ENCODE data around the gene GALNT16.

GALNT16 gene

DNA sequence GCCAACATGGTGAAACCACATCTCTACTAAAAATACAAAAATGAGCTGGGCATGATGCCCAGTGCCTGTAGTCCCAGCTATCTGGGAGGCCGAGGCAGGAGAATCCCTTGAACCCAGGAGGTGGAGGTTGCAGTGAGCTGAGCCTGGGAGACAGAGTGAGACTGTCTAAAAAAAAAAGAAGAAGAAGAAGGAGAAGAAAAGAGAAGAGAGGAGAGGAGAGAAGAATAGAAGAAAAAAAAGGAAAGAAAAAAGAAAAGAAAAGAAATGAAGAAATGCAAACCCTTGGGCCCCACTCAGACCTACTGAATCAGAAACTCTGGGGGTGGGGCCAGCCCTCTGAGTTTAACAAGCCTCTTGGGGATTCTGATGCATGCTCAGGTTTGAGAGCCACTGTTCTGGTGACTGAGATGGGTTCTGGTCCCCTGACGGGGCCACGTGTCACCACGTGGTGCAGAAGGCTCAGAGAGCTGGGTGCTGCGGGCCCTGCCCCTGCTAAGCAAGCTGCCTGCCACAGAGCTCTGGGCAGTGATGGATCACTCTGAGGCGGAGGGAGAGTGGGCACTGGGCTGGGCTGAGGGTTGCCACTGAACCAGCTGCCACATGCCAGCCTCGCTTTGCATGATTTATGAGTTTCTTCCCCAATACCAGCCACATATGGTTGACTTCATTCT lies 100.6 kb downstream of the GALNT16 start:
- Mint-ChIP-seq H3K36me3 (ENCODE audit: low read depth) (no peaks in the 10 kb centered on the region), H3K27me3 (no peaks in the 10 kb centered on the region), H3K4me3 (no peak overlapping the region), H3K9me3 (no peaks in the 10 kb centered on the region), H3K27ac (no peak overlapping the region), H3K4me1 (ENCODE audit: low read depth) (peaks cover 23% of the 10 kb centered on the region)

DNA sequence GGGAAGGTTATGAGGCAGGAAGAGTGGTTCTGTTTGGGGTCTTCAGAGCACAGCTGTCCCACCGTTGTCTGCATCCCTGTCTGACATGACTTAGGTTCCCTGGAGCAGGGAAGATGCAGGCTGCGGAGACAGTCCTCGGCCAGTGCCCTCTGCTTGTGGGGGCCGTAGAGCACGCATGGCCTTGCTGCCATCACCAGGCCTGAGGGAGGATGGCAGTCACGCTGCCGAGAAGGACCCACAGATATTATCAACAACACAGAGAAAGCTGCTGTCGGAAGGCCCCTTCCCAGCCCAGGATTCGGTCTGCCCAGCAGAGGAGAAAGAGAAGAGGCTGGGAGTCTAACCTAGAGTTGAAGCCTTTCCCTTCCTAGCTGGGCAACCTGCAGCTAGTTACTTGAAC lies 103.1 kb downstream of the GALNT16 start:
- Mint-ChIP-seq H3K9me3 (no peaks in the 10 kb centered on the region), H3K27me3 (no peaks in the 10 kb centered on the region), H3K36me3 (ENCODE audit: low read depth) (no peaks in the 10 kb centered on the region), H3K4me1 (ENCODE audit: low read depth) (peaks cover 17% of the 10 kb centered on the region), H3K4me3 (no peak overlapping the region), H3K27ac (no peak overlapping the region)

DNA sequence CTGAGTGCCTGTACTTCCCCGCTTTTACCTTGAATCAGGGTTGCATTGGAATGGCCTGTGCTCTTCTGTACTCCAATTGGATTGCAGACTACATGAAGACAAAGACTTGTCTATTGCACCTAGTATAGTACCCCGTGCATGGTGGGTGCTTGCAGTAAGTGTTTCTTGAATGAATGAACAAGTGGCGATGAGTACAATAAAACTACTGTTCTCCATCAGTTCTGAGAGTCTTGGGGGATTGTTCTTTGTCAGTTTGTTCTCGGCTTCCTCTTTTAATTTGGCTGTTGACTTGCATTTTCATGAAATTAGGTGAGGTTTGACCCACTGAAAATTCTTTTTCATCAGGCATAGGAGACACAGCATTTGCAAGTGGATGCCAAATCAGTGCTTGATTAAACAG lies 104.0 kb downstream of the GALNT16 start:
- H3K27ac Mint-ChIP-seq, result no peak overlapping the region
- H3K9me3 Mint-ChIP-seq, result no peaks in the 10 kb centered on the region
- no peak overlapping the region for H3K4me3 Mint-ChIP-seq
- no peaks in the 10 kb centered on the region for H3K27me3 Mint-ChIP-seq
- H3K36me3 Mint-ChIP-seq (ENCODE audit: low read depth), result no peaks in the 10 kb centered on the region
- peaks cover 8% of the 10 kb centered on the region for H3K4me1 Mint-ChIP-seq (ENCODE audit: low read depth)

DNA sequence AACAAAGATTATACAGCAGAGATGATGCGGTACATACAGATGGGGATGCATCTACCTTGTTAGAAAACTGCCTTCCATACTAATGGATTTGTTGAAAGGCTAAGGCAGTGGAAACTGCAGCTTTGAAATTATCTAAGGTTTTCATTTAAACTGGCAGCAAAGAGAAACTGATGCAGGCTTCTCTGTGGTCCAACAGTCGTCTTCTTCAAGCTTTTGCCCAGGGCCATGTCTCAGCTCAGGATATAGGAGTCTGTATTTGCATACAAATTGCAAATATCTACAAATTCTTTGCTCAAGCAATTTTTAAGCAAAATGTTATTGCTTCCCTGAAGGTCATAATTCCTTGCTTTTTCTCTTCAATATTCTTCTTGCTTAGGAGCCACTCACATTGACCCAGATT lies 104.4 kb downstream of the GALNT16 start:
- Mint-ChIP-seq H3K4me3 (no peak overlapping the region), H3K9me3 (no peaks in the 10 kb centered on the region), H3K36me3 (ENCODE audit: low read depth) (no peaks in the 10 kb centered on the region), H3K27me3 (no peaks in the 10 kb centered on the region), H3K4me1 (ENCODE audit: low read depth) (peaks cover 4% of the 10 kb centered on the region), H3K27ac (no peak overlapping the region)

DNA sequence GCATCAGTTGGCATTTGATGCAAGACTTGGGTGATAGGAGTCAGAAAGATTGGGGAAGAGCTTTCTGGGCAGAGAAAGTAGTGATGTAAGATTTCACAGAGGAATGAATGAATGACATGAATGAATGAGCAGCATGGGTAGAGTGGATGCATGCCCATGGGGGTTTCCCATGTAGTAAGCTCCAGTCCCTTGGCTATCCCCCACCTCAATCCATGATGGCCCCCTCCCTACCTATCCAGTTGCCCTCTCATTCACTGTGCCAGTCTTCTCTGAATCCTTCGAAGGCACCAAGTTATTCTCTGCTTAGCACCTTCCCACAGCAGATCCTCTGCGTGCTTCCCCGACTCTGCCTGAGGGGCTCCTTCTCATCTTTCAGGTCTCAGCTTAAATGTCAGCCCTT lies 106.1 kb downstream of the GALNT16 start:
- Mint-ChIP-seq H3K4me3 (no peak overlapping the region), H3K9me3 (no peaks in the 10 kb centered on the region), H3K4me1 (ENCODE audit: low read depth) (no peaks in the 10 kb centered on the region), H3K27me3 (no peaks in the 10 kb centered on the region), H3K36me3 (ENCODE audit: low read depth) (no peaks in the 10 kb centered on the region), H3K27ac (no peak overlapping the region)

DNA sequence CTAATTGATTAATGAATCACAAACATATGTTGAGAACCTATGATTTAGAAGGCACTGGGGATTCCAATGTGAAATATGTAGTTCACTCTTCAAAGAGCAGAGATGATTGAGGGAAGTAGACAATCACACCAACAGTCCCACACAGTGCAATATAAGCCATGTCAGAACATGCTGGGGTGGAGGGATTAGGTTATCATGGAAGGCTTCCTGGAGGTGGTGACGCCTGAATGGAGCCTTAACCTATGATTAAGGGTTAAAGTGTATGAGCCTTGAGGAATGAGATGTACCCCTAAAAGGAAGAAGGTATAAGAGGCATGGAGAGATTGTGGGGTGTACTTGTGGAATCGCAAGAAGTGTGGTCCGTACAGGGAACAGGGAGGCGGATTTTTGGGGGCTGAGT lies 106.8 kb downstream of the GALNT16 start:
- Mint-ChIP-seq H3K9me3 (no peaks in the 10 kb centered on the region), H3K4me1 (ENCODE audit: low read depth) (no peaks in the 10 kb centered on the region), H3K27me3 (no peaks in the 10 kb centered on the region), H3K36me3 (ENCODE audit: low read depth) (peaks cover under 1% of the 10 kb centered on the region), H3K27ac (no peak overlapping the region), H3K4me3 (no peak overlapping the region)

DNA sequence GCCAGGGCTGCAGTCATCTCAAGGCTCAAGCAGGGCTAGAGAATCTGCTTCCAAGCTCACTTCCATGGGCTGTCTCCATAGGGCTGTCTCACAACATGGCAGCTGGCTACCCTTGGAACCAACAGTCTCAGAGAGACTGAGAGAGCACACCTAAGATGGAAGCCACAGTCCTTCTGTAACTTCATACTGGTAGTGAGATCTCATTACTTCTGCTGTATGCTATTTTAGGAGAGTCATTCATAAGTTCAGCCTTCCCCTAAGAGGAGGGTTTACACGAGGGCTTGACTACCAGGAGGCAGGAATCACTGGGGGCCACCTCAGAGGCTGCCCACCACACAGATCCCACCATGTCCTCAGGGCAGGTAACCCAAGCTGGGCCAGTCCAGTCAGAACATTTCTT lies 108.4 kb downstream of the GALNT16 start:
- Mint-ChIP-seq H3K27ac (no peak overlapping the region), H3K9me3 (no peaks in the 10 kb centered on the region), H3K4me3 (no peak overlapping the region), H3K27me3 (no peaks in the 10 kb centered on the region), H3K36me3 (ENCODE audit: low read depth) (peaks cover 11% of the 10 kb centered on the region), H3K4me1 (ENCODE audit: low read depth) (peaks cover 6% of the 10 kb centered on the region)

DNA sequence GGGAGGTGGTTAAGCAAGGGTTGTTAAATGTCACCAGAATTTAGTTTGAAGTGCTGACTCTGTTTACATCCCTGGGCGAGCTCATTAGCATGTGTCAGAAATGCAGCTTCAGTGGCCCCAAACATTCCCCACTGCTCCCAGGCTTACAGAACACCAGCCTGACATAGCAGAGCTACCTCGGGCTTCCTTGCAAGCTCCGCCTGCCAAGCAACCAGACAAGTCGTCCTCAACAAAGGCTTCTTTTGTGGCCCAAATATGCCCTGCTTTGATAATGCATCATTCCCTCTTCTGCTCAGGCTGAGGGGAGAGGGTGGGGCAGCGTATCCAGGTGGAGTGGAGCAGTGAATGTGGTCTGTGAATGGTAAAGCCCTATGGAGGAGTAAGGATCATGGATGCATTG lies 110.1 kb downstream of the GALNT16 start:
- no peaks in the 10 kb centered on the region for H3K9me3 Mint-ChIP-seq

DNA sequence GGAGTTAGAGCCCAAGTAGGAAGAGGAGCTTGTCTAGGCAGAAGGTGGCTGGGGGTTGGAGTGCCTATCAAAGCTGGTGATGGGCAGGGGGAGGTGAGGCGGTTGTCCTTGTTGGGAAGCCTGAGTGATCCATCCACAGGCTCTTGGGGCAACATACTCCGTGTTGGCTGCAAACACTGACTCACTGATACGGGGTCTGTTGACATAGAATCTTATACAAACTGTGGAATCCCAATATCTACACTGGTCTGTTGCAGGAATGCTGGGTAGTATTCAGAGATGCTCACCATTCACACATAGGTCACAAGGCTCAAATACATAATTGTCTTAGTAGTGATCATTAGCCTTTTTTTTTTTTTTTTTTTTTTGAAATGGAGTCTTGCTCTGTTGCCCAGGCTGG lies 112.2 kb downstream of the GALNT16 start:
- Mint-ChIP-seq H3K9me3 (peaks cover 7% of the 10 kb centered on the region), H3K27me3 (no peaks in the 10 kb centered on the region), H3K27ac (no peak overlapping the region), H3K36me3 (ENCODE audit: low read depth) (peaks cover 43% of the 10 kb centered on the region), H3K4me1 (ENCODE audit: low read depth) (peaks cover 15% of the 10 kb centered on the region), H3K4me3 (no peak overlapping the region)

More for the DNA sequence above, 110.1 kb downstream of the GALNT16 start:
- no peak overlapping the region for H3K4me3 Mint-ChIP-seq
- H3K27ac Mint-ChIP-seq, result no peak overlapping the region
- H3K4me1 Mint-ChIP-seq (ENCODE audit: low read depth), result peaks cover 15% of the 10 kb centered on the region
- peaks cover 22% of the 10 kb centered on the region for H3K36me3 Mint-ChIP-seq (ENCODE audit: low read depth)
- H3K27me3 Mint-ChIP-seq, result no peaks in the 10 kb centered on the region

DNA sequence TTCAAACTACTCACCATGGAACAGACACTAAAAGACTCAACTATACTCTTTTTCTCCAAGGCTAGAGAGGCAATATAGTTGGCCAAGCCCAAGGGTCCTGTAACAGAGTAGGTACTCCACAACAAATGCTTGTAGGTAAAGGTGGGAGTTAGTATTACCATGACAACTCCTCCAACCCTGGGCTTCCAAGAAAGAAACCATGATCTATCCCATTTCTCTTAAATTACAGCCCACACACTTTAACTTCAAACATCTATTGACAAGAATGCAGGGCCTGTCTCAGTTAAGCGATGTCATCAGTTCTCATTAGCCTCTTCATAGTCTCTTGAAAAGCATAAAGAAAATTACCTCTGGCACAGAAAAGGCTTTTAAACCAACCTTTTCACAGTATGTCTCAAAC lies 113.1 kb downstream of the GALNT16 start:
- H3K27ac Mint-ChIP-seq, result peak overlapping the region; percentile 19
- H3K4me3 Mint-ChIP-seq, result no peak overlapping the region
- H3K9me3 Mint-ChIP-seq, result peaks cover 7% of the 10 kb centered on the region
- peaks cover 48% of the 10 kb centered on the region for H3K36me3 Mint-ChIP-seq (ENCODE audit: low read depth)
- H3K4me1 Mint-ChIP-seq (ENCODE audit: low read depth), result peaks cover 15% of the 10 kb centered on the region
- no peaks in the 10 kb centered on the region for H3K27me3 Mint-ChIP-seq

DNA sequence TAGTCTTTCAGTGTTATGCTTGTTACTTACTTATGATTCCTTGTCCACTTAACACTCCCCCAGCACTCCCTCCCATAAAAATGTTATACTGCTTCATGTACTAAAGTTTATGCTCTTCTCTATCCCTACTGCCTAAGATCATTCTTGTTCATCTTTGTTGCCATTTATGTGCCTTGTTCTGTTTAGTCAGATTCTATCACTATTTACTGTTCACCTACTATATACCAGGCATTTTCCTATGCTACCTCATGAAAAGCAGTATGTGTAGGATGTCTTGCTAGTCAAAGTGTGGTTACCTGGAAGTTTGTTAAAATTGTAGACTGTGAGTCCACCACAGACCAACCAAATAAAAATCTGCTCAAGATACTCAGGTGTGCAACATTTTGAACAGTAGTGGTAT lies 114.3 kb downstream of the GALNT16 start:
- H3K9me3 Mint-ChIP-seq, result peaks cover 7% of the 10 kb centered on the region
- H3K27ac Mint-ChIP-seq, result peak overlapping the region; percentile 6
- H3K27me3 Mint-ChIP-seq, result no peaks in the 10 kb centered on the region
- H3K4me1 Mint-ChIP-seq (ENCODE audit: low read depth), result peaks cover 15% of the 10 kb centered on the region
- peaks cover 56% of the 10 kb centered on the region for H3K36me3 Mint-ChIP-seq (ENCODE audit: low read depth)
- no peak overlapping the region for H3K4me3 Mint-ChIP-seq

DNA sequence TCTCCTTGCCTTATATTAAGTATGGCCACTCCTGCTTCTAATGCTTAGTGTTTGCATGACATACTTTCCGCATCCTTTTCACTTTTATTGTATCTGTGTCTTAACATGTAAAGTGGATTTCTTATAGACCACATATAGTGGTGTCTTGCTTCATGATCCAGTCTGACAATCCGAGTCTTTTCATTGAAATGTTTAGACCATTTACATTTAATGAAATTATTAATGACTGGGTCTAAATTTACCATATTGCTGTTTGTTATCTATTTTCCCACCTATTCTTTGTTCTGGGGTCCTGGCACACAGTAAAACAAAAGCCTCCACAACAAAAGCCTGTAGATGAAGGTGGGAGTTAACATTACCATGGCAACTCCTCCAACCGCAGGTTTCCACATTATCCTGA lies 115.2 kb downstream of the GALNT16 start:
- Mint-ChIP-seq H3K27ac (no peak overlapping the region), H3K36me3 (ENCODE audit: low read depth) (peaks cover 65% of the 10 kb centered on the region), H3K4me3 (no peak overlapping the region), H3K9me3 (peaks cover 7% of the 10 kb centered on the region), H3K4me1 (ENCODE audit: low read depth) (peaks cover 15% of the 10 kb centered on the region), H3K27me3 (no peaks in the 10 kb centered on the region)

DNA sequence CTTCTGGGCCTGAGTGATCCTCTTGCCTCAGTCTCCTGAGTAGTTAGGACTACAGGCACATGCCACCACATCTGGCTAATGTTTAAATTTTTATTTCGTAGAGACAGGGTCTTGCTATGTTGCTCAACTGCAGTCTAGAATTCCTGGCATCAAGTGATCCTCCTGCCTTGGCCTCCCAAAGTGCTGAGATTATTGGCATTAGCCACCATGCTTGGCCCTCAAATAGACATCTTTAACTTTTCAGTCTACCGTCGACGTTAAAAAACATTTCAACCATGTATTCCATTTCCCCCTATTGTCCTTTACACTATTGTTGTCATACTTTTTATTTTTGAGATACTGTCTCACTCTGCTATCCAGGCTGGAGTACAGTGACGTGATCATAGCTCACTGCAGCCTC lies 115.8 kb downstream of the GALNT16 start:
- no peak overlapping the region for H3K4me3 Mint-ChIP-seq
- peaks cover 7% of the 10 kb centered on the region for H3K9me3 Mint-ChIP-seq
- H3K4me1 Mint-ChIP-seq (ENCODE audit: low read depth), result peaks cover 19% of the 10 kb centered on the region
- no peak overlapping the region for H3K27ac Mint-ChIP-seq
- no peaks in the 10 kb centered on the region for H3K27me3 Mint-ChIP-seq
- peaks cover 70% of the 10 kb centered on the region for H3K36me3 Mint-ChIP-seq (ENCODE audit: low read depth)

DNA sequence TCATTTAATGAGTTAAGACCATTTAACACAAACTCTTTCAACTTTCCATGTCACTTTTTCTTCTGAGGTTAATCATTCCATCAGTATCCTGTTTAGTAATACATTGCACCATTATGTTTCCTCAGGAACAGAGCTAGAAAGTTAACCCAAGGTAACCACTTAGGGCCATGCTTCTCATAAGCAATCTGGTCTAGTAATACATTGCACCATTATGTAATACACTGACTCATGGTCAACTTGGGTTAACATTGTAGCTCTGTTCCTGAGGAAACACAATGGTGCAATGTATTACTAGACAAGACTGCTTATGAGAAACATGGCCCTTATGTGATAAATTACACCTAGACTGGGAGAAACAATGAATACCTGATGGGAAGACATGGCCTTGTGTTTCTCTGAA lies 116.5 kb downstream of the GALNT16 start:
- H3K27me3 Mint-ChIP-seq, result no peaks in the 10 kb centered on the region
- H3K4me1 Mint-ChIP-seq (ENCODE audit: low read depth), result peaks cover 19% of the 10 kb centered on the region
- no peak overlapping the region for H3K27ac Mint-ChIP-seq
- H3K36me3 Mint-ChIP-seq (ENCODE audit: low read depth), result peaks cover 73% of the 10 kb centered on the region
- H3K9me3 Mint-ChIP-seq, result peaks cover 7% of the 10 kb centered on the region
- no peak overlapping the region for H3K4me3 Mint-ChIP-seq

DNA sequence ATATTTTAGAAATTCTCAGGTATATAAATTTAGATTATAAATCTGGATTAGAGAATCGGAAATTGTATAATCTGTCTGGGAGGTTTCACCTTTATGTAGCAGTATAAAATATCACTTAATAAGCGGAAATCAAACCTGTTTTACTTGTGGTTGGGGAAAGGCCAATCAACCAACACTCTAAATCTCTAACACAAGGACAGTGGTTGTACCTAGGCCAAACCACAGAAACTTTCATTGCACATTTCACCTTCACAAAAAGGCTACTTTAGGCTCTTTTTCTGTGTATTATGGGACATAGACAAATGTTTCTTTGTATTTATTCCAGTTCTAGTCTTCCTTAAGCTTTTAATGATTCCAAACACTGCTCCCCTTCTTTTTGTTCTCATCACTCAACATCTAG lies 118.3 kb downstream of the GALNT16 start:
- no peaks in the 10 kb centered on the region for H3K27me3 Mint-ChIP-seq
- peaks cover 7% of the 10 kb centered on the region for H3K9me3 Mint-ChIP-seq
- H3K27ac Mint-ChIP-seq, result no peak overlapping the region
- peaks cover 14% of the 10 kb centered on the region for H3K4me1 Mint-ChIP-seq (ENCODE audit: low read depth)
- H3K4me3 Mint-ChIP-seq, result no peak overlapping the region
- peaks cover 72% of the 10 kb centered on the region for H3K36me3 Mint-ChIP-seq (ENCODE audit: low read depth)

DNA sequence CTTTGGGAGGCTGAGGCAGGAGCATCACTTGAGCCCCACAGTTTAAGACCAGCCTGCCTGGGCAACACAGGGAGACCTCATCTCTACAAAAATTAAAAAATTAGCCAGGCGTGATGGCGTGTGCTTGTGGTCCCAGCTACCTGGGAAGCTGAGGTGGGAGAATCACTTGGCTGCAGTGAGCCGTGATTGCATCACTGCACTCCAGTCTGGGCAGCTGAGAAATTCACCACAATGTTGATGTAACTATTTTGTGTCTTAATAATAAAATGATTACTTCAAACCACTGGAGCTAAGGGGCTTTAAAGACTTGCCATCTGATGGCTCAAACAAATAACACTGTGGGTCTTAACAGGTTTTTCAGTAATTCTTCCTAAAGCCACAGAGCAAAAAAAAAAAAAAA lies 127.4 kb downstream of the GALNT16 start:
- H3K27me3 Mint-ChIP-seq, result no peaks in the 10 kb centered on the region
- no peak overlapping the region for H3K4me3 Mint-ChIP-seq
- no peaks in the 10 kb centered on the region for H3K9me3 Mint-ChIP-seq
- H3K36me3 Mint-ChIP-seq (ENCODE audit: low read depth), result peaks cover 89% of the 10 kb centered on the region
- H3K4me1 Mint-ChIP-seq (ENCODE audit: low read depth), result peaks cover 42% of the 10 kb centered on the region
- no peak overlapping the region for H3K27ac Mint-ChIP-seq
